Measurements from ENCODE around the gene CYP2W1. TPM values are rescaled to one million over a fixed set of nuclear protein-coding genes. Genes with fewer than 3 reads are reported as not detected.

The CYP2W1 gene
- total RNA-seq, 1 experiment from 2014 or later: not detected

DNA sequence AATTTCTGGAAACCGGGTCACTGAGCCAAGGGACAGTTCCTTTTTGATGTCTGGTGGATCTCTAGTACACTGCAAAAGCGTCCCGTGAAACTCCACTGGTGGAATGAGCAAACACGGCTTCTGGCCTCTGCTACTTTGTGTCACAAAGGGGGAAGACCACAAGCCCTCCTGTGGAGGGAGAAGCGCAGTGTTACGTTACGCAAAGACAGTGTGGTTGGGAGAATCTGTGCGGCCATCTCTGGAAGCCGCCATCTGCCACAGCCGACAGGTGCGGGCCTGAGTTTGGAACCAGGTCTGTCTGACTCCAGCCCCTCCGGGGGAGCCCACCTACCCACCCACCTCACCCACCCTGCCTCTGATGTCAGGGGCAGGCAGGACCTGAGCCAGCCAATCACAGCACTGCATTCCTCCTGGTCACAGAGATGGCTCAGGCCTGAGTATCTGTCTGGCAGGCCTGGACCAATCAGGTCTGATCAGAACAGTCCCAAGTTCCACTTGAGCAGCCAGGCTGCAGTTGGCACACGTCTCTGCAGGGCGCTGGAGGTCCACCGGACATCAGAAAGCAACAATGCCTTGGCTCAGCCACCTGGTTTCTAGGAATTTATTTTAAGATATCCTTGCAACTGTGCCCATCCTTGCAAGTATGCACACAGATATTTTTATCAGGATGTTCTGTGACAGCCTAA is 3.0 kb upstream of the CYP2W1 start:
- ChIA-PET CTCF (interaction anchor here (3.1 kb wide), 1 partner anchor 13 kb away, joined by 29 read pairs; no protein-coding TSS in a partner anchor), POLR2A (interaction anchor here (0.7 kb wide), 1 partner anchor 9 kb away, joined by 4 read pairs; no protein-coding TSS in a partner anchor)
- H3K4me1 Mint-ChIP-seq: peaks cover 2% of the 10 kb centered on the region; the same call in 1 of the 2 replicates
- TF ChIP-seq MXD4 (CRISPR knock-in tag; IDR thresholded peaks at IDR 0.05; ENCODE audit: borderline replicate concordance) (no peak), GTF2I (CRISPR knock-in tag; conservative IDR thresholded peaks at IDR 0.05) (no peak), ZNF423 (CRISPR knock-in tag; IDR thresholded peaks at IDR 0.05) (no peak), NFATC4 (CRISPR knock-in tag; IDR thresholded peaks at IDR 0.05) (no peak), ZNF671 (CRISPR knock-in tag; IDR thresholded peaks at IDR 0.05) (no peak), ZNF232 (CRISPR knock-in tag; IDR thresholded peaks at IDR 0.05) (no peak), SMAD3 (CRISPR knock-in tag; IDR thresholded peaks at IDR 0.05; ENCODE audit: borderline replicate concordance) (no peak), TEAD4 (CRISPR knock-in tag; IDR thresholded peaks at IDR 0.05) (no peak)
- TF ChIP-seq, protein P1, sequence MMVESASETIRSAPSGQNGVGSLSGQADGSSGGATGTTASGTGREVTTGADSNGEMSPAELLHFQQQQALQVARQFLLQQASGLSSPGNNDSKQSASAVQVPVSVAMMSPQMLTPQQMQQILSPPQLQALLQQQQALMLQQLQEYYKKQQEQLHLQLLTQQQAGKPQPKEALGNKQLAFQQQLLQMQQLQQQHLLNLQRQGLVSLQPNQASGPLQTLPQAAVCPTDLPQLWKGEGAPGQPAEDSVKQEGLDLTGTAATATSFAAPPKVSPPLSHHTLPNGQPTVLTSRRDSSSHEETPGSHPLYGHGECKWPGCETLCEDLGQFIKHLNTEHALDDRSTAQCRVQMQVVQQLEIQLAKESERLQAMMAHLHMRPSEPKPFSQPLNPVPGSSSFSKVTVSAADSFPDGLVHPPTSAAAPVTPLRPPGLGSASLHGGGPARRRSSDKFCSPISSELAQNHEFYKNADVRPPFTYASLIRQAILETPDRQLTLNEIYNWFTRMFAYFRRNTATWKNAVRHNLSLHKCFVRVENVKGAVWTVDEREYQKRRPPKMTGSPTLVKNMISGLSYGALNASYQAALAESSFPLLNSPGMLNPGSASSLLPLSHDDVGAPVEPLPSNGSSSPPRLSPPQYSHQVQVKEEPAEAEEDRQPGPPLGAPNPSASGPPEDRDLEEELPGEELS (CRISPR knock-in tag; IDR thresholded peaks at IDR 0.05): no peak
- TF ChIP-seq, protein P2, sequence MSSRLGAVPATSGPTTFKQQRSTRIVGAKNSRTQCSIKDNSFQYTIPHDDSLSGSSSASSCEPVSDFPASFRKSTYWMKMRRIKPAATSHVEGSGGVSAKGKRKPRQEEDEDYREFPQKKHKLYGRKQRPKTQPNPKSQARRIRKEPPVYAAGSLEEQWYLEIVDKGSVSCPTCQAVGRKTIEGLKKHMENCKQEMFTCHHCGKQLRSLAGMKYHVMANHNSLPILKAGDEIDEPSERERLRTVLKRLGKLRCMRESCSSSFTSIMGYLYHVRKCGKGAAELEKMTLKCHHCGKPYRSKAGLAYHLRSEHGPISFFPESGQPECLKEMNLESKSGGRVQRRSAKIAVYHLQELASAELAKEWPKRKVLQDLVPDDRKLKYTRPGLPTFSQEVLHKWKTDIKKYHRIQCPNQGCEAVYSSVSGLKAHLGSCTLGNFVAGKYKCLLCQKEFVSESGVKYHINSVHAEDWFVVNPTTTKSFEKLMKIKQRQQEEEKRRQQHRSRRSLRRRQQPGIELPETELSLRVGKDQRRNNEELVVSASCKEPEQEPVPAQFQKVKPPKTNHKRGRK (CRISPR knock-in tag; IDR thresholded peaks at IDR 0.05; ENCODE audit: borderline replicate concordance): no peak
- TF ChIP-seq, protein P3, sequence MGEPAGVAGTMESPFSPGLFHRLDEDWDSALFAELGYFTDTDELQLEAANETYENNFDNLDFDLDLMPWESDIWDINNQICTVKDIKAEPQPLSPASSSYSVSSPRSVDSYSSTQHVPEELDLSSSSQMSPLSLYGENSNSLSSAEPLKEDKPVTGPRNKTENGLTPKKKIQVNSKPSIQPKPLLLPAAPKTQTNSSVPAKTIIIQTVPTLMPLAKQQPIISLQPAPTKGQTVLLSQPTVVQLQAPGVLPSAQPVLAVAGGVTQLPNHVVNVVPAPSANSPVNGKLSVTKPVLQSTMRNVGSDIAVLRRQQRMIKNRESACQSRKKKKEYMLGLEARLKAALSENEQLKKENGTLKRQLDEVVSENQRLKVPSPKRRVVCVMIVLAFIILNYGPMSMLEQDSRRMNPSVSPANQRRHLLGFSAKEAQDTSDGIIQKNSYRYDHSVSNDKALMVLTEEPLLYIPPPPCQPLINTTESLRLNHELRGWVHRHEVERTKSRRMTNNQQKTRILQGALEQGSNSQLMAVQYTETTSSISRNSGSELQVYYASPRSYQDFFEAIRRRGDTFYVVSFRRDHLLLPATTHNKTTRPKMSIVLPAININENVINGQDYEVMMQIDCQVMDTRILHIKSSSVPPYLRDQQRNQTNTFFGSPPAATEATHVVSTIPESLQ (CRISPR knock-in tag; IDR thresholded peaks at IDR 0.05): no peak
- H3K36me3 Mint-ChIP-seq: no peaks in the 10 kb centered on the region
- H3K27me3 Mint-ChIP-seq (ENCODE audit: low read depth): peaks cover 2% of the 10 kb centered on the region; the same call in 1 of the 2 replicates
- H3K4me3 Mint-ChIP-seq: no peak overlapping the region
- ATAC-seq (peak; percentile 56), DNase-seq (ENCODE audit: low spot score) (no peak)
- no peaks in the 10 kb centered on the region for H3K9me3 Mint-ChIP-seq
- H3K27ac Mint-ChIP-seq: 0 out of 2 replicates have a peak overlapping the region, but pooled peaks have one; percentile 9

DNA sequence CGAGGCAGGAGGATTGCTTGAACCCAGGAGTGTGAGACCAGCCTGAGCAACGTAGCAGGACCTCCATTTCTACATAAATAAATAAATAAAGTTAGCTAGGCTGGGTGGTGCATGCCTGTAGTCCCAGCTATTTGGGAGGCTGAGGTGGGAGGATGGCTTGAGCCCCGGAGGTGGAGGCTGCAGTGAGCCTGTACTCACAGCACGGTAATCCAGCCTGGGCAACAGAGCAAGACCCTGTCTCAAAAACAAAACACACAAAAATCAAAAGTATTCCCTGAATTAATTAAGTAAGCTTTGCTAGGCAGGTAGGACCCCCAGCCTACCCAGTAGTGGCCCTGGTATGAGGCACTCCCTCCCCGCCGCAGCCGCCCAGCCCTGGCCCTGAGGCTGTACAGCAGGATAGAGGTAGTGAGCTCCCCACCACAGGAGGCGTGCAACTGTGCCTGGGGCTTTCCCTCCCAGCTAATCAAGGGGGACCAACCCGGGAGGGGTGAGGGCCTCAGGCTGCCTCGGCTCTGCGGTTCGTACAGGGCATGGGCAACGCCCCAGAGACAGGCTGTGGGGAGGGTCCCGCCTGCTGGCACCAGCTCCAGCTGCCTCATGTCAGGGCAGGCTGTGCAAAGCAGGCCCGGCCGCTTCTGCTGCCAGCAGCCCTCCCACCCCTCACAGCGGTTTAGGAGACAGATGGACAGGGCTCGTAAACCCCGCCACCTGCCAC is 1.0 kb upstream of the CYP2W1 start:
- Mint-ChIP-seq H3K27ac (no peak overlapping the region), H3K36me3 (no peaks in the 10 kb centered on the region), H3K4me1 (peaks cover 2% of the 10 kb centered on the region; the same call in 1 of the 2 replicates), H3K4me3 (no peak overlapping the region), H3K9me3 (no peaks in the 10 kb centered on the region), H3K27me3 (ENCODE audit: low read depth) (no peaks in the 10 kb centered on the region)
- CTCF ChIA-PET: interaction anchor here (0.8 to 3.1 kb wide), 7 partner anchors 9 to 194 kb away, joined by 3 to 29 read pairs (median 4); partner anchors contain the start of gene GPR146
- POLR2A ChIA-PET: no interaction called here
- no peak for TF ChIP-seq TEAD1 (CRISPR knock-in tag; IDR thresholded peaks at IDR 0.05)
- no peak for TF ChIP-seq GRHL2 (CRISPR knock-in tag; IDR thresholded peaks at IDR 0.05; ENCODE audit: insufficient replicate concordance, severe bottlenecking)
- TF ChIP-seq ZNF138 (CRISPR knock-in tag; conservative IDR thresholded peaks at IDR 0.05): no peak
- TF ChIP-seq, protein P4, sequence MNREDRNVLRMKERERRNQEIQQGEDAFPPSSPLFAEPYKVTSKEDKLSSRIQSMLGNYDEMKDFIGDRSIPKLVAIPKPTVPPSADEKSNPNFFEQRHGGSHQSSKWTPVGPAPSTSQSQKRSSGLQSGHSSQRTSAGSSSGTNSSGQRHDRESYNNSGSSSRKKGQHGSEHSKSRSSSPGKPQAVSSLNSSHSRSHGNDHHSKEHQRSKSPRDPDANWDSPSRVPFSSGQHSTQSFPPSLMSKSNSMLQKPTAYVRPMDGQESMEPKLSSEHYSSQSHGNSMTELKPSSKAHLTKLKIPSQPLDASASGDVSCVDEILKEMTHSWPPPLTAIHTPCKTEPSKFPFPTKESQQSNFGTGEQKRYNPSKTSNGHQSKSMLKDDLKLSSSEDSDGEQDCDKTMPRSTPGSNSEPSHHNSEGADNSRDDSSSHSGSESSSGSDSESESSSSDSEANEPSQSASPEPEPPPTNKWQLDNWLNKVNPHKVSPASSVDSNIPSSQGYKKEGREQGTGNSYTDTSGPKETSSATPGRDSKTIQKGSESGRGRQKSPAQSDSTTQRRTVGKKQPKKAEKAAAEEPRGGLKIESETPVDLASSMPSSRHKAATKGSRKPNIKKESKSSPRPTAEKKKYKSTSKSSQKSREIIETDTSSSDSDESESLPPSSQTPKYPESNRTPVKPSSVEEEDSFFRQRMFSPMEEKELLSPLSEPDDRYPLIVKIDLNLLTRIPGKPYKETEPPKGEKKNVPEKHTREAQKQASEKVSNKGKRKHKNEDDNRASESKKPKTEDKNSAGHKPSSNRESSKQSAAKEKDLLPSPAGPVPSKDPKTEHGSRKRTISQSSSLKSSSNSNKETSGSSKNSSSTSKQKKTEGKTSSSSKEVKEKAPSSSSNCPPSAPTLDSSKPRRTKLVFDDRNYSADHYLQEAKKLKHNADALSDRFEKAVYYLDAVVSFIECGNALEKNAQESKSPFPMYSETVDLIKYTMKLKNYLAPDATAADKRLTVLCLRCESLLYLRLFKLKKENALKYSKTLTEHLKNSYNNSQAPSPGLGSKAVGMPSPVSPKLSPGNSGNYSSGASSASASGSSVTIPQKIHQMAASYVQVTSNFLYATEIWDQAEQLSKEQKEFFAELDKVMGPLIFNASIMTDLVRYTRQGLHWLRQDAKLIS (CRISPR knock-in tag; IDR thresholded peaks at IDR 0.05; ENCODE audit: borderline replicate concordance): no peak
- TF ChIP-seq, protein P5, sequence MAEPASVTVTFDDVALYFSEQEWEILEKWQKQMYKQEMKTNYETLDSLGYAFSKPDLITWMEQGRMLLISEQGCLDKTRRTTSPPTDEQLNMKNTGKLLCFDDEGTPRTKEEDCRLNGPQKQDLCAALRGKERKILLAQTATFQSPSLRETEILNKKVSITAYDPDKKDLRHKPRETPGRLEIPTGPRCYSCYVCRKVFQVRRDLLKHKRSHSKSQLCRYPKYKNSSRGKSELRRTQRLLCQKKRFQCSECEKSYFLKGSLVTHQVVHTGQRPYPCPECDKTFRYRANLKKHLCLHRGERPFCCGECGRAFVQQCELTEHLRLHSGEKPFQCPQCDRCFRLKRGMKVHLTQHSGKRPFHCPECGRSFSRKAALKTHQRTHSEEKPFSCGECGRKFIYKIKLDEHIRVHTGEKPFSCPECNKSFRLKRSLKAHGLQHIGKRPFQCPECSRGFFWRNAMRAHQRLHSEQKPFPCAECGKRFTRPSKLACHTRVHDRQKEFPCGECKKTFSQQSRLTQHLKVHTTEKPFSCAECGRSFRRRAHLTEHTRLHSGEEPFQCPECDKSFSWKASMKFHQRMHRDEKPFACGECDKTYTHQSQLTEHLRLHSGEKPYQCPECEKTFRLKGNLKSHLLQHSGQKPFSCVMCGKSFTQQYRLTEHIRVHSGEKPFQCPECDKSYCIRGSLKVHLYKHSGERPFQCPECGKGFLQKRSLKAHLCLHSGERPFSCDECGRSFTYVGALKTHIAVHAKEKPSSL (CRISPR knock-in tag; conservative IDR thresholded peaks at IDR 0.05): no peak
- no peak for ATAC-seq
- no peak for DNase-seq (ENCODE audit: low spot score)
